ENCODE measurements around the gene ZNF292.

DNA sequence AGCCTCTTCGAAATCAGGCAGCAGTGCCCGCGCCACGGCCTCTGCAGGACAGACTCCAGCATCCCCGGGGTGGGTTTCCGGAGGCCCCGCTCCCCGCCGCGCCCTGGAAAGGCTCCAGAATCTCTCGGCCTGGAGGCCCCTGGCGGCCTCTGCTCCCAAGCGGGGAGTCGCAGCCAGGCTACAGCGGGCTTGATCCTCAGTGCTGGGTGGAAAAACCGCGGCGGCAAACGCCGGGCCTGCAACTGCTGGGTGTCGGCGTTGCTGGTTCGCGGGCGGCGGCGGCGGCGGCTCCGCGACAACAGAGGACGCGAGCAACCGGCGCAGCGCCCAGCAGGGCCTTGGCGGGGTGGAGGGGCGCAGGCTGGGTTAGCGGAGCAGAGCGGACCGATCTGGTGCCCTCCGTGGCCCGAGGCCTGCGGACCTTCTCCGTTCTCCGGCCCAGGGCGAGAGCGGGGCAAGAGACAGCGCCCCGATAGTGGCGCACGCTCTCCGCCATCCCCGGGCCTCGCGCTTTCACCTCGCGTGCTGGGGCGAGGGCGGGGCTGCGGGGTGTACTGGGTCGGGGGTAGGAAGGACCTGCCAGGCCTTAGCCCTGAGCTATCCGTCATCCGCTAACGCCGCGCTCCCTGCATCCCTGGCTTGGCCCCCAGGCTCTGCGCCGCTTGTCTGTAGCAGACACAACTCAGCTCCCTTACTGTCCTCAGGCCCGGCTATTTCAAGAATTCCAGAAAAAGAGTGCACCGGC lies 3.4 kb upstream of the ZNF292 start:
- TF ChIP-seq, protein P1, sequence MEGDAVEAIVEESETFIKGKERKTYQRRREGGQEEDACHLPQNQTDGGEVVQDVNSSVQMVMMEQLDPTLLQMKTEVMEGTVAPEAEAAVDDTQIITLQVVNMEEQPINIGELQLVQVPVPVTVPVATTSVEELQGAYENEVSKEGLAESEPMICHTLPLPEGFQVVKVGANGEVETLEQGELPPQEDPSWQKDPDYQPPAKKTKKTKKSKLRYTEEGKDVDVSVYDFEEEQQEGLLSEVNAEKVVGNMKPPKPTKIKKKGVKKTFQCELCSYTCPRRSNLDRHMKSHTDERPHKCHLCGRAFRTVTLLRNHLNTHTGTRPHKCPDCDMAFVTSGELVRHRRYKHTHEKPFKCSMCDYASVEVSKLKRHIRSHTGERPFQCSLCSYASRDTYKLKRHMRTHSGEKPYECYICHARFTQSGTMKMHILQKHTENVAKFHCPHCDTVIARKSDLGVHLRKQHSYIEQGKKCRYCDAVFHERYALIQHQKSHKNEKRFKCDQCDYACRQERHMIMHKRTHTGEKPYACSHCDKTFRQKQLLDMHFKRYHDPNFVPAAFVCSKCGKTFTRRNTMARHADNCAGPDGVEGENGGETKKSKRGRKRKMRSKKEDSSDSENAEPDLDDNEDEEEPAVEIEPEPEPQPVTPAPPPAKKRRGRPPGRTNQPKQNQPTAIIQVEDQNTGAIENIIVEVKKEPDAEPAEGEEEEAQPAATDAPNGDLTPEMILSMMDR (conservative IDR thresholded peaks at IDR 0.05; ENCODE audit: low read depth, low read length) = no peak
- no peak for TF ChIP-seq EZH2 (IDR thresholded peaks at IDR 0.05; ENCODE audit: borderline replicate concordance, low read depth, low read length, poor library complexity, severe bottlenecking)

All from A673 (cell line).